GM19372 (cell line): Measurements from ENCODE around the gene PHGDH.

Experiments used
- ATAC-seq: cut with Tn5 transposase; IDR thresholded peaks from one replicate; pipeline ENCODE4 v1.9.1; 2021; ENCODE audit warnings: mild to moderate bottlenecking, low read depth, moderate library complexity; ENCODE audit not compliant: unreplicated experiment

The PHGDH gene

DNA sequence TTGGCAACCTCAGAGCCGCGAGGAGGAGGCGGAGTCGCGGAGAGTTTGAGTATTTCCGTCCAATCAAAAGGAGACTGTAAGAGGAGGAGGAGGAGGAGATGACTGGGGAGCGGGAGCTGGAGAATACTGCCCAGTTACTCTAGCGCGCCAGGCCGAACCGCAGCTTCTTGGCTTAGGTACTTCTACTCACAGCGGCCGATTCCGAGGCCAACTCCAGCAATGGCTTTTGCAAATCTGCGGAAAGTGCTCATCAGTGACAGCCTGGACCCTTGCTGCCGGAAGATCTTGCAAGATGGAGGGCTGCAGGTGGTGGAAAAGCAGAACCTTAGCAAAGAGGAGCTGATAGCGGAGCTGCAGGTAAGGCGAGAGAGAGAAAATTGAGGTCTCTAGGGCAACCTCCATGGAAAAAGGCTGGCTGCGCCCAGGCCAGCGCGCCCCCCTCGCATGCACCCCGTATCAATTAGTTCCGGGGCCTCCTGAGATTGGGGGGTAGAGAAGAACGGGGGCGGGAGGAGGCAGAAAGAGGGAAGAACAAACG is at the start of gene PHGDH:
TSS of gene PHGDH (plus strand) at position 131 of the 538 bp plus-strand sequence. CDS start at position 220, 89 bp downstream.
- no peak for ATAC-seq

DNA sequence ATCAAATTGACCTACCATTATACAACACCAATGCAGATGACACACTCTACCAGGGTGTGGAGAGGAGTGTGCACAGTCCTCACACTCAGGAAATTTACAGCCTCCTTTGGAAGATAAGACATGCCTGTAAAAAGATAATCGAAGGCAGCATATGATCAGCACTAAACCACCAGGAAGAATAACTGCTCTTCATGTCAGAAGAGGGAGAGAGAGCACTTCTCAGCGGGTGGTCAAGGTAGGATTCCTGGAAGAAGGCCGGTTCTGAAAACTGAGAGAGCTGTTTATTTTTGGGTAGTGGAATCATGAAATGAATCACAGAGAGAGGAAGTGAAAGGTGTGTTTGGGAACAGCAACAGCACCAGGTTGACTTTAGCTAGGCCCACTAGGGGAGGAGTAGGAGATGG is 49.7 kb upstream of the PHGDH start:
- peak; percentile 49 for ATAC-seq

DNA sequence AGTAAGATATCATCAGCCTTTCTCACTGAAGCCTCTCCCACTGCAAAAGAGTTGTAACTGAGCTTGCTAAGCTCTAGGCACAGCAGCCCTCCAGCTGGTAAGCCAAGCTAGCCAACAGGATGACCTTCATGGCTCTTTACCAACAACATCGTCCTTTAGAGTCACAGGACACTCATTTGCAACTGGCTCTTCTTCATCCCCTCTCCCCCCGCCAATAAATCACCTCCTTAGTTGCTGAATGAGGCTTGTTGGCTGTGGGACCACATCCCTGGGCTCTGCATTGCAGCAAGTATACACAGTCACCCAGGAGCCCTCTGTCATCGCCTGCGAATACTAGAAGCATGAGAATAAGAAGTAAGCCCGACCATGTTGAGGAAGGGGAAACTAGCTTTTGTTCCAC is 47.7 kb upstream of the PHGDH start:
- ATAC-seq: no peak

DNA sequence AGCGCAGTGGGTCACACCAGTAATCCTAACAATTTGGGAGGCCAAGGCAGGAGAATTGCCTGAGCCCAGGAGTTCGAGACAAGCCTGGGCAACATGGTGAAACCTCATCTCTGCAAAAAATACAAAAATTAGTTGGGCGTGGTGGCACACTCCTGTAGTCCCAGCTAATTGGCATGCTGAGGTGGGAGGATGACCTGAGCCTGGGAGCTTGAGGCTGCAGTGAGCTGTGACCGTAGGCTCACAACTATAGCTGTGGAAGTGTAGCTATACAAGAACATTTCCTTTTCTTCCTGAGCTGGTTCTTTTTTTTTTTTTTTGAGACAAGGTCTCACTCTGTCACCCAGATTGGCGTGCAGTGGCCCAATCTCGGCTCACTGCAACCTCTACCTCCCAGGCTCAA is 44.6 kb upstream of the PHGDH start:
- ATAC-seq: no peak

DNA sequence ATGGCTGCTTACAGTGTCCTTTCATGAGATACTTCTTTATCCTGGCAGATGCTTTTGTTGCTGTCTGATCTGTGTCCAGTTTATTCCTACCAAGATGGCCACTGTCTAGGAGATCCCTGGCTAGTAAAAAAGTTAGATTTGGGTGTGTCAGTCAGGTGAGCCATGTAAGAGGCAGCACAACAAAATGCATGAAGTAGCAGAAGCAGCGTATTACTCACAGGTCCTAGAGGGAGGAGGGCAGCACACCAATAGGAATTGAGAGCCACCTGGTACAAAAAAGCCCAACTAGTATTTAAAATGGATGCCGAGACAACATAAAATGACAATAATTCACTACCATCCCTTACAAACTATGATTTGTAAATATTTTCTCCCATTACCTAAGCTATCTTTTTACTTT is 40.8 kb upstream of the PHGDH start:
- ATAC-seq: no peak

DNA sequence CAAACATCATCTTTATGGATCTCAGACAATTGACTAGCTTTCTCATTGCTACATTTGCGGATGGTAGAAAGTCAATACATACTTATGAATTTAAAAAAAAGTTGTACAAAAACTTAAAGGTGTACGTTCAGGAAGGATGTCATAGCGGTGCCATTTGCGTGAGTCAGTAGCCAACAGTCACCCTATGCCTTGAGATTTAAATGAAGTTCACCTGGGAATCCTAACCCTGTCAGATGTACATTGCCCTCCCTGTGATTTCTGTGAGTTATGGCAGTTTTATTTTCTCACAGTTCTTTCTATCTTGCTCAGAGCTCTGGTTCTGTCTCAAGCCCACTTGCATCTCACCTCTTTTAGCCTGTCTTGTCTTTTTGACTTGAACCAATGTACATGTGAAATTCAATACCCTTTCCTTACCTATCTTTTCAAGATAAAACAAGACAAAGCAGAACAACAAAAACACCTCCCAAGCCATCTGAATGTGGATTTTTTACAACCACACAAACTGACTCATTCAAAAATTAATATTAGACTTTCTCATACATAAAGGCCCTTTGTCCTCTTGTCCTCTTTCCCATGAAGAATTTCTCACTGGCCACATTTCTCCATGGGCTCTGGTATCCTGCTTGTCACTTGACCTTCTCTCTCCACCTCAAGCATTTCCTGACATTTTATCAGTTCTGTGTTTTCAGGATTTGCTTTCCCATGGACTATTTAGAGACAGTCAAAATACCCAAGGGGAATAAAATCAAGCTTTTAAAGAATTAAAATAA is 38.4 kb upstream of the PHGDH start:
- no peak for ATAC-seq

DNA sequence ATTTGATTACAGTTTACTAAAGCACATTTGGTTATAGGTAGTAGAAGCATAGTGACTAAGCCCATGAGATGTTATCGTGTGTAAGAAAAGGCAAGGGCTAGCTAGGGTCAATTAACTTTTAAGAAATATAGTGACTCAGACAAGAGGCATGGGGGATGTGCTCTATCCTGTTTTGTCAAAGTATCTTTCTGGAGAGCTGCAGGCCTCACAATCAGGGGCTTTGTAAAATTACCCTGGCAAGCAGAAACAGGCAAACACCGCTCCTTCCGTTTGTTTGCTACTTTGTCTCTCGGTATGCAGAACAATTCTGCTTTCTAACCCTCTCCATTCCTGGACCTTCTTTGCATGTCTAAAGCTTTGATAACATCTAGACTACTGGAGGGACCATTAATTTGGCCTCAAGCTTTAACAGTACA is 37.6 kb upstream of the PHGDH start:
- ATAC-seq: no peak

DNA sequence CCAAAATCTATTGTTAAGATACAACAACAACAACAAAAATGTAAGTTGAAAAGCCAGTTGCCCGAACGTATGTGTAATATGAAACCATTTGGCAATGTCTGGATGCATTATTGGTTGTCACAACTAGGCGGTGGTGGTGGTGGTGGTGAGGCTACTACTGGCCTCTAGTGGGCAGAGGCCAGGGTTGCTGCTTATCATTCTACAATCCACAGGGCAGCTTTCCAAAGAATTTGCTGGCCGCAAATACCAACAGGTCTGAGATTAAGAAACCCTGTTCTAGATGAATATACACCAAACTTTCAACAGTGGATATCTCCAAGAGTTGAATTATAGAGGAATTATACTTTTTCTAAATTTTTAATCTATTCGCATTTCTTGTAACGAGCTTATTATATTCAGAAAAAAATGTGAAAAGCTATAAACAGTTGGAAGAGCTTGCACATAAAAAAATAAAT is 36.9 kb upstream of the PHGDH start:
- ATAC-seq: peak; percentile 51

DNA sequence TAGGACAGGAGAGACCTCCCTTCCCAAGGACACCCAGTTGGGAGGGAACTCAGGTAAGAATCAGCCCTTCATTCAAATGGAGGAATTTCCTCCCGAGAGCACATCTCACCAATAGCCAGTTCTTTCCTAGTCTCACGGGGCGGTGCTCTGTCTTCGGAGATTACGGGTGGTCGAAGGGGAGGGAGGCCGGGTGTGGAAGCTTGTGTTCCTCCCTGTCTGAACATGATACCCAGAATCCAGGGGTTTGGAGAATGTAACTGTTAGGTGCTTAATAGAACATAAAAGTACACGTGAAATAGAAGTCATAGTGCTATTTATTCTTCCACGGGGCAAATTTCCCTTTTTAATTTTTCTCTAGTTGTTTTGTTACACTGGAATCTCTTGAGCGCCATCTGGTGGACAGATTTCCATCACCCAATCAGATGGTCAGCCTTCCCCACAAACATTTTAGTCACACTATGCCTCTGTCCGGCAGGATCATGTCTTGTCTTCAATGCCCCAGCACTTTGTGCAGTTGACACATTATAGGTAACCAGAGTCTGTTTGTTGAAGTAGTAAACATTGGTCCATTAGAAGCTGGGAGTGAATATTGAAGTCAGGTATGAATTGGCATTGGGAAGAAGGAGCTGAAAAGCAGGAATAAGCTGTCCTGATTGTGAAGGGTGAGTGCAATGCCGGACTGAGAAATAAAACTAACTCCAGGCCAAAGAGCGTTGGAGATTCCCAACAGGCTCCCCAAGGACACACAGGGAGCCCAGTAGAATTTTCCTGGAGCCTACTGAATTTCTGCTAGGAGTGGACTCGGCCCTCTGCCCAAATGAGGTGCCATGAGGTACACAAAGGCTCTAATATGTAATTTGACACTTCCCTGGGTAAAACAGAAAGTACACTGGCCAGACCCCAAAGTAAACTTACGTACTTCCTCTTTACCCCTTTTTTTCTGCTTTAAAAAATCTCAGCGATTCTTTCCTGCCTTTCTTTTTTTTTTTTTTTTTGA is 36.1 kb upstream of the PHGDH start:
- peak; percentile 79 for ATAC-seq

DNA sequence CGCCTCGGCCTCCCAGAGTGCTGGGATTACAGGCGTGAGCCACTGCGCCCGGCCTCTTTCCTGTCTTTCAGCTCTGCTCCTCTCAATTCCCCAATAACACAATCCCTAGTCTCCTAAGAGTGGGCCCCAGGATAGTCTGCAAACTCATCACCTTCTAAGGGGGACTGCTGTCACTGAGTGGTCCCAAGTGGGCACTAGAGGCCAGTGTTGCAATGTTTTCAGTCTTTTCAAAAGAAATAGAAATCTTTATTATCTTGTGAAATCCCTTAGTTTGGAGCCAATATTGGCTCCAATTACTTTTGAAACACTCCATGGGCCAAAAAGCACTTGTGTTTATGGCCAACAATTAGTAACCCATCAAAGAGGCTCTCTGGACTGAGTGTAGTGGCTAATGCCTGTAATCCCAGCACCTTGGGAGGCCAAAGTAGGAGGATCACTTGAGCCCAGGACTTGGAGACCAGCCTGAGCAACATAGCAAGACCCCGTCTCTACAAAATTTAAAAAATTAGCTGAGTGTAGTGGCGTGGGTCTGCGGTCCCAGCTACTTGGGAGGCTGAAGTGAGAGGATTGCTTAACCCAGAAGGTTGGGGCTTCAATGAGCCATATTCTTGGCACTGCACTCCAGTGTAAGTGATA is 35.0 kb upstream of the PHGDH start:
- no peak for ATAC-seq

DNA sequence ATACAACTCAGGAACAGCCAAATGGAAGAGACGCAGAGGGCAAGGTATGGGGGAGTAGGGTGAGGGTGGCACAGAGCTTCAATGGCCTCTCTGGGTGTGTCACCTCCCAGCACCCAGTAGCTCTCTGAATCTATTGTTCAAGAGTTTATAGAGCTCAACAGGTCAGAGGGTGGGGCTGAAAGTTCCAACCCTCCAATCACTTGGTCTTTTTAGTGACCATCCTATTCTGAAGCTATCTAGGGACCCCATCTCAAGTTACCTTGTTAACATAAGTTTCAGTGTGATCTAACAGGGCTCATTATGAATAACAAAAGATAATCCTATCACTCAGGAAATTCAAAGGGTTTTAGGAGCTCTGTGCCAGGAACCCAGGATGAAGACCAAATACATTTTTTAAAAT is 32.5 kb upstream of the PHGDH start:
- no peak for ATAC-seq

DNA sequence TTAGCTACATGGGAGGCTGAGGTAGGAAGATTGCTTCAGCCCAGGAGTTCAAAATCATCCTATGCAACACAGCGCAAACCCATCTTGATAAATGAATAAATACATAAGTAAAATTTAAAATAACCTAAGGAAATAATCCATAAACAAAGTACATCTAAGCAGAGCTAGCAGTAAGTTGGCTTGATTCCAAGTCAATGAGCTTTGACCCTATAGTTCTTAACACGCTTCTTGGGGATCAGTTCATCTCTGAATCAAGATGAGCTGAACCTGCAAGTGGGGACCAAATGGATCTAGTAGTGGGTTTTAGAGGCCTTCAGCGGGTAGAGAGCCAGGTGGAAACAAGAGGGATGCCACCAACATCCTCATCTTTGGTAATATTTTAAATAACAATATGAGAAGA is 31.5 kb upstream of the PHGDH start:
- no peak for ATAC-seq

DNA sequence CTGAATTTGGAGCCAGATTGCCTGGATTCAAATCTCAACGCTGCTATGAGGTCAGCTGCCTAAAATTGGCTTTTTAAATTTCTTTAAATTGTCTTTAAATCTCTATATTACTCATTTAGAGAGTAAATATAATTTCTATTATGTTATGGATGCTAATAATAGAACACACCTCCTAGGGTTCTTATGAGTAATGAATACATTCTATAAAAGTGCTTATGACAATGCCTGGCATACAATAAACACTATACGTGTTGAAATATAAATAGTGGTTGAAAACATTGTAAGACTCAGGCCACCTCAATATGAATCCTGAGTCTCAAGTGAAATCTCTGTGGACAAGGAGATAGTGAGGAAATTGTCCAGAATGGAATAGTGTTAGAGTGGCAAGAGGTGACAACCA is 31.0 kb upstream of the PHGDH start:
- ATAC-seq: no peak

DNA sequence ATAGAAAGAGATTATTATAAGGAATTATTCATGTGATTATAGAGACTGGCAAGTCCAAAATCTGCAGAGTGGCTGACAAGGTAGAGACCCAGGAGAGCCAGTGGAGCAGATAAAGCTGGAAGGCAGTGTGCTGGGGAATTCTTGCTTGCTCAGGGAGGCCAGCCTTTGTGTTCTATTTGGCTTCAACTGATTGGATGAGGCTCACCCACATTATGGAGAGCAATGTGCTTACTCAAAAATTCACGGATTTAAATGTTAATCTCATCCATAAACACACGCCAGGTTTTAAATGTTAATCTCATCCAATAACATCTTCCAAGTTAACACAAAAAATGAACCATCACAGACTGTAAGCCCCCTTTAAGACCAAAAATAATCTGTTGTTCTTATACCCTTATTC is 30.2 kb upstream of the PHGDH start:
- ATAC-seq: no peak

DNA sequence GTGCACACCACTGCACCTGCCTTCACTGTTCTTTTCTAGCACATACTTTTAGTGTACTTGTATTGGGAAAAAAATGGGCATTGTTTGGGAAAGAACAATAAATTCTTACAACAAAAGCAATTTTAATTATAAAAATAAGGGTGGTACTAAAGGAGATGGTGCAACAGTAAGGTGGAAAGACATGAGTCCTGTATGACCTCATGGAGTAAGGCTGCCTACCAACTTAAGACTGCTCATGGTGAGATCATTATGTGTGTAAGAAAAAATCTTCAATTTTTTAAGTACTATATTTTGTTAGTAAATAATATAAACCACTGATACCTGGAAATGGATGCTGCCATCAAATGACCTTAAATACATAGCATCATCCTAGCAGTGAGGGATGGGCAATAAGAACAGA is 29.6 kb upstream of the PHGDH start:
- ATAC-seq: no peak

DNA sequence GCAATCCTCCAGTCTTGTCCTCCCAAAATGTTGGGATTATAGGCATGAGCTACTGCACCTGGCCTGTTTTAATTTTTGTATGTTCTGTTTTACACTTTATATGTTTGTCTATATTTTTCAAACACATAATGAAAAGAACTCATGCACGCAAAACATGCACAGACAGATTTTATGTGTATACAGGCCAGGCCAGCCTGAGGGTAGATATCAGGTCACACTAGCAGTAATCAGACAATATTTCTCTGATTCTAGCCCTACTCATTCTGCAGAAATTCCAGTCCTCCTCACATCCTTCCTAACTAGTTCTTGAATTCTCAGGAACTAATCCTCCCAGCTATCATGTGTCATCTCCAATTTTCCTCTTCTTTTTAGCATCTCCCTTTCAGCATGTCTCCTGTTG is 27.8 kb upstream of the PHGDH start:
- ATAC-seq: no peak

DNA sequence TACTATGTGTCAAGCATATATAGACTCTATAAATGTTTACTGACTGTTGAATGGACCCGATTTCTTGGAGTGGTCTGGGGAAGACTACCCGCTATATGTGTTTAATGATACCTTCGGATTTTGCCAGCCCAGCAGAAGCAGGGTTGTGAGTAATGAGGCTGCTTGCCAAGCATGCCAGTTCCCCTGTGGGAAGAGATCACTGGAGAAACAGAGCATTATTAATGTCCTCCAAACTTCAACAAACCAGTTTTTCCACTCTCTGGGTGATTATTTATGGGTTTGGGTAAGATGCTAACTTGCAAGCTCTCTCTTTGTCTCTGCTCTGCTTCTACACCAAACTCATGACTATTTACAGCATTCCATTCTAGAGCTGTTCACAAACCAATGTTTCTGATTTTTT is 25.1 kb upstream of the PHGDH start:
- no peak for ATAC-seq

DNA sequence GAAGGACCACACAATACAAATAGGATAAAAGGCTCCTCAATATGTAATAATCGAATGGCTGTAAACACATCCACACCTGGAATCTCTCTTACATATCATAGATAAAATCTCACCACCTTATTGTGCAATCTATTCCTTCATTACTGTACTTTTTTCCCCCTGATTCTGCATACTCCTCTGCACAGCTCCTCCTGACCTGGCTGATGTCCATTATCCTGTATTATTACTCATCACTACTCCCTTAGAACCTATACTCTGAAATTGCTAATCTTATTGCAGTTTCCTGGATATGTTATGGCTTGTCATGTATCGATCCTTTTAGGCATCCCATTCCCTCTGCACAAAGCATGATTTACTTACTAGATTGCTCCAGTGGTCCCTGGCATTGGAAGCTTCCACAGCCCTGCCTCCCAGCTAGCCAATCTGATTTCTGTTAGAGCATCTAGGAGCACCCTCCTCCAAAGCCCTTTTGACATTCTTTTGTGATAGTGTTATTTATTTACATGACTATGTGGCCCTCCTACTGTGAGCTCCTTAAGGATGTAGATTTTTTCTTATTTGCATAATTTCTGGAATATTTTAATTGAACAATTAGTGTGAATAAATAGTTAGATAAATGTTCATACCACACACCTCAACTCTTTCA is 24.2 kb upstream of the PHGDH start:
- no peak for ATAC-seq

DNA sequence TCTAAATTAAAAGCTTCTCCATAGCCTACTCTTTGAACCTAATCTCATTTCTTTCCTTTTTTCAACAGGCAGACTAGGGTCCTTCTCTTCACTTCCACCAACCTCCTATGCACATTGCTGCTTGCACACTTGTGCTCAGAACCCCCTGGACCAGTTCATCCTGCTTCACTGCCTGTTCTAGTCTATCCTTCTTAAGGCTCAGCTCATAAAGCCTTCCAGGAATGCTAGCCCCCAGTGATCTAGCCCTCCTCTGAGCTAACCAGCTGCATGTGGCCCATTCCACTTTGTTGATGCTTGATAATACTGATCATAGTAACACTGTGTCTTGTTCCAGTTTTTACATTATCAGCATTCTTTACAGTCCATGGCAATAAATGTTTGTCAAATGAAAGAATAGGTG is 22.9 kb upstream of the PHGDH start:
- ATAC-seq: no peak

DNA sequence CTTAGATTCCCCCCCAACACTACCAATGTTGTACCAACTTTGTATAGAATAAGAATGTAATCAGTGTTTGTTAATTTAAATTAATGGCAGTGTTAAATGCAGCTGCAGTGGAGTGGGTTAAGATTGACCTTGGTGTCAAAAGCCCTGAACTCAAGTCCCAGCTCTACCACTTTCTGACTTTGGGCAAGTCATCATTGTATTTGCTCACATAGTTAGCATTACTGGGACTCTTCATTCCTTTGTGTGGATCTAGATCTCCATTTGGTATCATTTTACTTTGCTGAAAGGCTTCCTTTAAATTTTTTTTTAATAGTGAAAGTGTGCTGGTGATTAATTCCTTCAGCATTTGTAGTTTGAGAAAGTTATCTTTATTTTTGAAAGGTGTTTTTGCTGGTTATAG is 22.2 kb upstream of the PHGDH start:
- no peak for ATAC-seq
